AG10803 (cell line): ENCODE results near the gene ST8SIA2.

Experiments
- DNase-seq: peaks from one replicate; pipeline ENCODE4 v3.0.0; 2010; ENCODE audit warnings: low read depth
- H3K4me3 ChIP-seq: 2 replicates; pipeline ENCODE4 v1.5.1; 2011; ENCODE audit warnings: mild to moderate bottlenecking, low read length, control low read depth
- TF ChIP-seq, protein P1 (sequence below): conservative IDR thresholded peaks from 2 replicates; pipeline ENCODE4 v1.5.1; 2011; ENCODE audit warnings: mild to moderate bottlenecking, low read length, control low read depth, inconsistent platforms

The ST8SIA2 gene

DNA sequence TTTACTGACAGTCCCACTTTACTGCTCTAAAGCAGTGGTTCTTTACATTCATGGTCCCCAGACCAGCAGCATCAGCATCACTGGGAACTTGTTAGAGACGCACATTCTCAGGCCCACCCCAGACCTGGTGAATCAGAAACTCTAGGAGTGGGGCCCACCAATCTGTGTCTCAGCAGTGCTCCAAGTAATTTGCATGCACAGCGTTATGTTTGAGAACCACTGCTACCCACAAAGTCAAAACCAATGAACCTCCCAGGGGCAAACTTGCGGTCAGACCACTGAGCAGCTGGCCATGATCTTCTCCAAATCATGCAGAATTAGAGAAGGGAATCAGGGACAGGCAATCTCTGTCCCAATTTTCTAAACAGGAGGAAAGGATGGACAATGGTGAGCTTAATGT lies 58.5 kb downstream of the ST8SIA2 start:
- H3K4me3 ChIP-seq = no peak overlapping the region
- no peak for DNase-seq
- TF ChIP-seq, protein P1, sequence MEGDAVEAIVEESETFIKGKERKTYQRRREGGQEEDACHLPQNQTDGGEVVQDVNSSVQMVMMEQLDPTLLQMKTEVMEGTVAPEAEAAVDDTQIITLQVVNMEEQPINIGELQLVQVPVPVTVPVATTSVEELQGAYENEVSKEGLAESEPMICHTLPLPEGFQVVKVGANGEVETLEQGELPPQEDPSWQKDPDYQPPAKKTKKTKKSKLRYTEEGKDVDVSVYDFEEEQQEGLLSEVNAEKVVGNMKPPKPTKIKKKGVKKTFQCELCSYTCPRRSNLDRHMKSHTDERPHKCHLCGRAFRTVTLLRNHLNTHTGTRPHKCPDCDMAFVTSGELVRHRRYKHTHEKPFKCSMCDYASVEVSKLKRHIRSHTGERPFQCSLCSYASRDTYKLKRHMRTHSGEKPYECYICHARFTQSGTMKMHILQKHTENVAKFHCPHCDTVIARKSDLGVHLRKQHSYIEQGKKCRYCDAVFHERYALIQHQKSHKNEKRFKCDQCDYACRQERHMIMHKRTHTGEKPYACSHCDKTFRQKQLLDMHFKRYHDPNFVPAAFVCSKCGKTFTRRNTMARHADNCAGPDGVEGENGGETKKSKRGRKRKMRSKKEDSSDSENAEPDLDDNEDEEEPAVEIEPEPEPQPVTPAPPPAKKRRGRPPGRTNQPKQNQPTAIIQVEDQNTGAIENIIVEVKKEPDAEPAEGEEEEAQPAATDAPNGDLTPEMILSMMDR = no peak

- TF ChIP-seq, protein P1 = no peak
- DNase-seq = no peak
- no peak overlapping the region for H3K4me3 ChIP-seq
These were observed 59.9 kb downstream of the ST8SIA2 start for GRCh38 chr15:92453607-92454006.

- no peak overlapping the region for H3K4me3 ChIP-seq
- no peak for DNase-seq
- TF ChIP-seq, protein P1 = no peak
These were observed 60.9 kb downstream of the ST8SIA2 start for GRCh38 chr15:92454555-92455105.

- no peak overlapping the region for H3K4me3 ChIP-seq
- DNase-seq = no peak
- TF ChIP-seq, protein P1 = no peak
These were observed 61.6 kb downstream of the ST8SIA2 start for GRCh38 chr15:92455271-92455670.

GRCh38 chr15:92457471-92458041 lies 63.9 kb downstream of the ST8SIA2 start:
- TF ChIP-seq, protein P1 = no peak
- no peak for DNase-seq

DNA sequence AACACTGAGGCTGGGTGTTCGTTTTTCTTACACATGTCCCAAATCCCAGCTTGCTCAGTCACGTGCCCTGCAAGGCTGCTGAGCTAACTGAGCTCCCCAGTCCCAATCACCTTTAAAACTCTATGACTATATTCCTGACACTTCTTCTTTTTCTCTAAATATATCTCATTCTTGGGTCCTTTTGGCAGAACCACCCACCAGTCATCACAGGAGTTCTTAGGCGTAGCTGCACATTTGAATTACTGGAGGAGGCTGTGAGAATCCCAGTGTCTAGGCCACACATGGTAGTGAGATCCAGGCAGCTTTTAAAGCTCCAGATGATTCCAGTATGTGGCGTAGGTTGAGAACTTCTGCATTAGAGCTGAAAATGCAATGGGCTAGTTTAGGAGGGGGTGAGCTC lies 66.3 kb downstream of the ST8SIA2 start:
- no peak for DNase-seq
- no peak overlapping the region for H3K4me3 ChIP-seq
- TF ChIP-seq, protein P1 = no peak

More at GRCh38 chr15:92457471-92458041, 63.9 kb downstream of the ST8SIA2 start:
- no peak overlapping the region for H3K4me3 ChIP-seq

GRCh38 chr15:92462424-92463125 lies 68.9 kb downstream of the ST8SIA2 start:
- TF ChIP-seq, protein P1 = no peak
- H3K4me3 ChIP-seq = no peak overlapping the region
- DNase-seq = peak; percentile 31
